ENCODE data around the gene AKAP8.
"Not testable (repeated sequence)": the region's sequence is repeated elsewhere in the genome, so short reads cannot be mapped to it uniquely, and the experiment has no call there.

AKAP8 gene

GRCh38 chr19:15403151-15403531 is 23.6 kb upstream of the AKAP8 start:
- DNase-seq = no peak

GRCh38 chr19:15402411-15403150 is 23.0 kb upstream of the AKAP8 start:
- DNase-seq = no peak

- no peak for DNase-seq
Measured at GRCh38 chr19:15401397-15401710, 21.8 kb upstream of the AKAP8 start.

GRCh38 chr19:15400521-15401396 is 21.2 kb upstream of the AKAP8 start:
- DNase-seq = no peak

GRCh38 chr19:15399635-15400034 is 20.0 kb upstream of the AKAP8 start:
- DNase-seq = no peak

GRCh38 chr19:15399234-15399515 is 19.6 kb upstream of the AKAP8 start:
- DNase-seq = no peak

GRCh38 chr19:15398501-15399233 is 19.1 kb upstream of the AKAP8 start:
- no peak for DNase-seq

GRCh38 chr19:15397782-15398181 is 18.2 kb upstream of the AKAP8 start:
- DNase-seq = no peak

- no peak for DNase-seq
Measured at GRCh38 chr19:15397236-15397635, 17.6 kb upstream of the AKAP8 start.

- no peak for DNase-seq
Measured at GRCh38 chr19:15396436-15396835, 16.8 kb upstream of the AKAP8 start.

GRCh38 chr19:15395251-15395650 is 15.7 kb upstream of the AKAP8 start:
- DNase-seq = not testable (repeated sequence)

GRCh38 chr19:15394426-15394825 is 14.8 kb upstream of the AKAP8 start:
- no peak for DNase-seq

- no peak for DNase-seq
Measured at GRCh38 chr19:15393963-15394362, 14.4 kb upstream of the AKAP8 start.

- no peak for DNase-seq
Measured at GRCh38 chr19:15390814-15391213, 11.2 kb upstream of the AKAP8 start.

GRCh38 chr19:15381864-15382263 is 2.3 kb upstream of the AKAP8 start:
- no peak for DNase-seq

GRCh38 chr19:15381429-15381828 is 1.8 kb upstream of the AKAP8 start:
- DNase-seq = no peak

- peak; percentile 55 for DNase-seq
Measured at GRCh38 chr19:15379999-15380647, 536 bp upstream of the AKAP8 start.

- peak; percentile 72 for DNase-seq
Measured at GRCh38 chr19:15378534-15379082, 979 bp downstream of the AKAP8 start.

GRCh38 chr19:15374796-15375440 is 4.7 kb downstream of the AKAP8 start:
- no peak for DNase-seq

- no peak for DNase-seq
Measured at GRCh38 chr19:15374105-15374651, 5.4 kb downstream of the AKAP8 start.

GRCh38 chr19:15373644-15374043 is 5.9 kb downstream of the AKAP8 start:
- DNase-seq = no peak

GRCh38 chr19:15372891-15373301 is 6.7 kb downstream of the AKAP8 start:
- DNase-seq = no peak

Measured in activated CD4-positive, alpha-beta T cell treated with anti-CD3 and anti-CD28 coated beads, Interleukin-10, Interleukin-2, amounts not matched to agents 100 ng/mL and 50 ng/mL, durations not matched to agents 16 hours and 8 hours (primary cell).